ENCODE results near the gene MED29.

MED29 gene

GRCh38 chr19:39362682-39363657 lies 28.2 kb upstream of the MED29 start:
- Histone ChIP-seq H3K9me3 (ENCODE audit: severe bottlenecking) (no peaks in the 10 kb centered on the region), H3K4me3 (ENCODE audit: low read depth, low read length) (no peak overlapping the region), H3K36me3 (peaks cover 55% of the 10 kb centered on the region), H3K27me3 (ENCODE audit: insufficient read depth, low read depth, severe bottlenecking) (no peaks in the 10 kb centered on the region), H3K27ac (no peak overlapping the region)
- DNase-seq = no peak
- no peak for TF ChIP-seq CTCF (IDR thresholded peaks at IDR 0.05; ENCODE audit: low read depth, low read length)

- no peak for TF ChIP-seq CTCF (IDR thresholded peaks at IDR 0.05; ENCODE audit: low read depth, low read length)
- no peak for DNase-seq
- Histone ChIP-seq H3K27ac (no peak overlapping the region), H3K36me3 (peaks cover 54% of the 10 kb centered on the region), H3K9me3 (ENCODE audit: severe bottlenecking) (no peaks in the 10 kb centered on the region), H3K27me3 (ENCODE audit: insufficient read depth, low read depth, severe bottlenecking) (no peaks in the 10 kb centered on the region), H3K4me3 (ENCODE audit: low read depth, low read length) (no peak overlapping the region)
These were observed 27.2 kb upstream of the MED29 start for GRCh38 chr19:39363901-39364457.

- no peaks in the 10 kb centered on the region for H3K27me3 ChIP-seq (ENCODE audit: insufficient read depth, low read depth, severe bottlenecking)
- H3K27ac ChIP-seq = no peak overlapping the region
These were observed 25.6 kb upstream of the MED29 start for GRCh38 chr19:39365531-39365930.

GRCh38 chr19:39369200-39369599 lies 22.0 kb upstream of the MED29 start:
- DNase-seq = no peak
- Histone ChIP-seq H3K4me3 (ENCODE audit: low read depth, low read length) (no peak overlapping the region), H3K9me3 (ENCODE audit: severe bottlenecking) (no peaks in the 10 kb centered on the region), H3K27ac (no peak overlapping the region), H3K27me3 (ENCODE audit: insufficient read depth, low read depth, severe bottlenecking) (no peaks in the 10 kb centered on the region), H3K36me3 (peaks cover 75% of the 10 kb centered on the region)
- no peak for TF ChIP-seq CTCF (IDR thresholded peaks at IDR 0.05; ENCODE audit: low read depth, low read length)

More at GRCh38 chr19:39365531-39365930, 25.6 kb upstream of the MED29 start:
- DNase-seq = no peak
- no peak overlapping the region for H3K4me3 ChIP-seq (ENCODE audit: low read depth, low read length)
- no peaks in the 10 kb centered on the region for H3K9me3 ChIP-seq (ENCODE audit: severe bottlenecking)
- TF ChIP-seq CTCF (IDR thresholded peaks at IDR 0.05; ENCODE audit: low read depth, low read length) = no peak
- H3K36me3 ChIP-seq = peaks cover 57% of the 10 kb centered on the region

- H3K9me3 ChIP-seq (ENCODE audit: severe bottlenecking) = no peaks in the 10 kb centered on the region
- no peak overlapping the region for H3K4me3 ChIP-seq (ENCODE audit: low read depth, low read length)
- no peak for TF ChIP-seq CTCF (IDR thresholded peaks at IDR 0.05; ENCODE audit: low read depth, low read length)
- no peak for DNase-seq
- H3K27me3 ChIP-seq (ENCODE audit: insufficient read depth, low read depth, severe bottlenecking) = no peaks in the 10 kb centered on the region
- H3K36me3 ChIP-seq = peaks cover 78% of the 10 kb centered on the region
- H3K27ac ChIP-seq = no peak overlapping the region
These were observed 20.4 kb upstream of the MED29 start for GRCh38 chr19:39370735-39371134.

All from WERI-Rb-1 (cell line).